GM12875 (cell line): ENCODE results near the gene RAPGEF6.
A peak's percentile ranks its signal among the peaks of the same experiment; 100 is the strongest.

Experiments
- H3K4me3 ChIP-seq: one replicate; pipeline ENCODE4 v1.5.1; 2011; ENCODE audit warnings: low read depth, low read length, control low read depth
- TF ChIP-seq, protein P1 (sequence below): IDR thresholded peaks from 2 replicates; pipeline ENCODE4 v1.5.1; 2011; ENCODE audit warnings: low read depth, mild to moderate bottlenecking, control low read depth, inconsistent platforms, low read length, moderate library complexity, borderline replicate concordance; ENCODE audit not compliant: insufficient read depth

Gene RAPGEF6

DNA sequence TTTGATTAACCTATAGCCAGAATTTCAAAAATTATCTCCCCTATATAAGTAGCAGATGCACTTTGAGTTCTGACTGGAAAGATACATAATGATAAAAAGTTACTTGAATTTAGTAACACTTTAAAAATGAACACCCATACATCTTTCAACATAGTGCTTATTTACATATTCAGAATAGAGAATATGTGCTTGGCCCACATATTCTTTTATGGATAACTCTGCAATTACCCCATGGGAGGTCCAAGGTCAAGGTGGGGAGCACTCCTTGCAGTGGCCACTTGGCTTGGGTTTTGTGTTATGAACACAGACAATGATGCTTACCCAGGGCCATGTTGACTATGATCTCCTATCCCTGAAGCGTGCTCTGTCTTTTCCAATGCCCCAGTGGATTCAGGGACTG lies 201.9 kb downstream of the RAPGEF6 start:
- TF ChIP-seq, protein P1, sequence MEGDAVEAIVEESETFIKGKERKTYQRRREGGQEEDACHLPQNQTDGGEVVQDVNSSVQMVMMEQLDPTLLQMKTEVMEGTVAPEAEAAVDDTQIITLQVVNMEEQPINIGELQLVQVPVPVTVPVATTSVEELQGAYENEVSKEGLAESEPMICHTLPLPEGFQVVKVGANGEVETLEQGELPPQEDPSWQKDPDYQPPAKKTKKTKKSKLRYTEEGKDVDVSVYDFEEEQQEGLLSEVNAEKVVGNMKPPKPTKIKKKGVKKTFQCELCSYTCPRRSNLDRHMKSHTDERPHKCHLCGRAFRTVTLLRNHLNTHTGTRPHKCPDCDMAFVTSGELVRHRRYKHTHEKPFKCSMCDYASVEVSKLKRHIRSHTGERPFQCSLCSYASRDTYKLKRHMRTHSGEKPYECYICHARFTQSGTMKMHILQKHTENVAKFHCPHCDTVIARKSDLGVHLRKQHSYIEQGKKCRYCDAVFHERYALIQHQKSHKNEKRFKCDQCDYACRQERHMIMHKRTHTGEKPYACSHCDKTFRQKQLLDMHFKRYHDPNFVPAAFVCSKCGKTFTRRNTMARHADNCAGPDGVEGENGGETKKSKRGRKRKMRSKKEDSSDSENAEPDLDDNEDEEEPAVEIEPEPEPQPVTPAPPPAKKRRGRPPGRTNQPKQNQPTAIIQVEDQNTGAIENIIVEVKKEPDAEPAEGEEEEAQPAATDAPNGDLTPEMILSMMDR, result no peak
- no peak overlapping the region for H3K4me3 ChIP-seq

DNA sequence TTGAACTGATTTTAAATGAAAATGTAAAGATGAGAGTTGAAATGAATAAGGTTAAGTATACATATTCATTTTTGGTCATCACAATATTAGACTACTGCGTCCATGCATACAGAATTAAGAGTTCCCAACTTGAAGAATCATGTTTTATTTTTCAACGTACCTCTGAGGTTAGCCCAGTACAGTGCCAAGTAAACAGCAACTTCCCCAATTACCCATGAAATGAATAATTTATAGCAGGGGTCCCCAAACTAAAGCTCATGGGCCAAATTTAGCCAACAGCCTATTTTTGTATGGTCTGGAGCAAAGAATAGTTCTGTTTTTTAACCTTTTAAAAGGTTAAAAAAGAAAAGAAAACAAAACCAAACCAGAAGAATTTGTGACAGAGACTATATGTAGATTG lies 203.2 kb downstream of the RAPGEF6 start:
- TF ChIP-seq, protein P1, result no peak
- H3K4me3 ChIP-seq, result no peak overlapping the region

DNA sequence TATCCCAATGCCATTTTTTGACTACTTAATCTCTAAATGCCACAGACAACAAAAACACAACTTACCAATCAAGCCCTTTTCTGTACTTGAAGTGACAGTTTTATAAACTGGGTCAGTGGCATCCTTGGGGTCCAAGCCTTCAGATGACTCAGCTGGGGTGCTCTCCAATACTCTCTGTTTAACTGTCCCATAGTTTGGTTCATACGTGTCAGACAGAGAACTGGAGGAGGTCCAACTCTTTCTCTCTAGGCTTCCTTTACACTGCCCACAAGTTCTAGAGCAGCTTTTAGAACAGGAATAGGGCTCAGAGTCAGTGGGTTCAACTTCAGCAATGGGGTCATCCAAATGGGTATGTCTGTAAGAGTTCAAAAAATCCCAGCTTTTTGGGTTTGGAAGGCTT lies 204.2 kb downstream of the RAPGEF6 start:
- H3K4me3 ChIP-seq, result no peak overlapping the region
- TF ChIP-seq, protein P1, result no peak

DNA sequence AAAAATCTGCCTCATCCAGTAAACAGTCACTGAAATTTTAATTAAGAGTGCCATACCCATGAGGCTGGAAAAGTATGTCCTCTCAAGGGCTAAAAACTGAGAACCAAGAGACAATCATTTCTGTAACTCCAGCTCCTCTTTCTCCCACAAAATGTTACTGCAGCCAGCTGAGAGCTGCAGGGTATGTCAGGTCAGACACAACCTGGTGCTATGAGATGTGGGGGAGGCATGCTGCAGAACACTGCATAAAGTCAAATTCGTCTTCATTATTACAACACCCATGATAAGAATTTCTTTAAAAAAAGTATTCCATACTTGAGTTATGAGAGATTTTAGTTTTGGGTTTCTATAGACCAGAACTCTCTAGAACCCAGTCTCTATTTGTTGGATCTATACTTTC lies 209.0 kb downstream of the RAPGEF6 start:
- no peak overlapping the region for H3K4me3 ChIP-seq
- TF ChIP-seq, protein P1, result no peak

DNA sequence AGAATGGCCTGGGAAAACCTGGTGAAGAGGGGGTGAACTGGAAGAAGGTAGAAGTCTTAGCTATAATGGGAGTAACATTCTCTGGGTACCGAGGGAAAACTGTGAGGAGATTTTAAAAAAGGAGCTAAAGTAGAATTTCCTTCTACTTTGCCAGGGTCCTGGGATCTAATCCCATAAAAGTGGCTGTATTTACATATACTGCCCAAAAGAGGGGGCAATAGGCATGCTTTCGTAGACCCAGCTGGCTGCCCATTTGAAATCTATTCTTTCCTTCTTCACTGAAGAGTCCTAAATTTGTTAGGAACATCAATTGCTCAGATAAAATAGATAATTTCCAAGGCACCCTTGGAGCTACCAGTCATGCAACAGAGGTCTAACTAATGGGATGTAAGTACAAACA lies 212.0 kb downstream of the RAPGEF6 start:
- no peak overlapping the region for H3K4me3 ChIP-seq
- TF ChIP-seq, protein P1, result peak; percentile 20; the same call in 1 of the 2 replicates

DNA sequence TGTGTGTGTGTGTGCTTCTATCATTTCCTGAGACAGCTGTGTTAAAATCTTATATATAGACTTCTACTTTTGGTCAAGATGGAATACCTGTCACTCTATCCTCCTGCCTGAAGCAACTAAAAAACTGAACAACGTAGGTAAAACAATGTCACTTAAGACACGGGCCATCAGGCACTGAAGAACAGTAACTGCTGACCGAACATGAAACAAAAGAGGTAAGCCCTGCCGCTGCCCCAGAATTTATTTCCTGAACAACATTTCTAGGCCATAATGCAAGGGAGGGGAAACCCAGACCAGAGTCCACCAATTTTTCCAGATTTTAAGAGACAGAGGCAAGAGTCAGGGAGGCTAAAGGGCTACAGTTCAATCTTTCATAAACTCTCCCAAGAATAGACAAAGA lies 215.2 kb downstream of the RAPGEF6 start:
- no peak overlapping the region for H3K4me3 ChIP-seq
- TF ChIP-seq, protein P1, result no peak

DNA sequence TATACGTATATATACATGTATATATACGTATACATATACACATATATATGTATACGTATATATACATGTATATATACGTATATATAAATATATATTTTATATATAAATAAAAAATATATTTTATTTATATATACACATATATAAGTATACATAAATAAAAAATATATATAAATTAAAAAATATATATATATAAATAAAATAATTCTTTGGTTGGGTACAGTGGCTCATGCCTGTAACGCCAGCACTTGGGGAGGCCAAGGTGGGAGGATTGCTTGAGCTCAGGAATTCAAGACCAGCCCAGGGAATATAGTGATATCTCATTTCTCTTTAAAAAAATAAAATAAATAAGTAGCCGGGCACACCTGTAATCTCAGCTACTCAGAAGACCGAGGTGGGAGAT lies 216.2 kb downstream of the RAPGEF6 start:
- TF ChIP-seq, protein P1, result no peak
- H3K4me3 ChIP-seq, result no peak overlapping the region
